Kidney epithelial cell (primary cell): ENCODE results near the gene PACRG. TPM values are rescaled to one million over a fixed set of nuclear protein-coding genes. Genes with fewer than 3 reads are reported as not detected.

Experiments
- DNase-seq: peaks from one replicate; pipeline ENCODE4 v3.0.0-alpha.2; 2010; ENCODE audit warnings: low read depth
- H3K27me3 ChIP-seq: 2 replicates; pipeline ENCODE4 v1.6.0; 2011; ENCODE audit warnings: low read length; ENCODE audit not compliant: control insufficient read depth, insufficient read depth
- H3K36me3 ChIP-seq: 2 replicates; pipeline ENCODE4 v1.5.1; 2011; ENCODE audit warnings: low read length; ENCODE audit not compliant: control insufficient read depth, insufficient read depth
- H3K4me3 ChIP-seq: 2 replicates; pipeline ENCODE4 v1.5.1; 2011; ENCODE audit warnings: low read depth, mild to moderate bottlenecking, control low read depth, low read length
- CTCF ChIP-seq: IDR thresholded peaks from 2 replicates; pipeline ENCODE4 v1.5.1; 2011; ENCODE audit warnings: mild to moderate bottlenecking, moderate library complexity, low read length, control low read depth, inconsistent platforms; ENCODE audit not compliant: insufficient read depth, poor library complexity, severe bottlenecking
- total RNA-seq: library from RNA; depleted of rRNA; stranded (reverse); fragments of >200 nt; gene quantifications from 2 replicates; pipeline ENCODE4 v1.2.3, GENCODE V29; 2015

PACRG gene
- total RNA-seq, 1 donor from 2014 or later = 0.29 TPM

- no peak for TF ChIP-seq CTCF
- DNase-seq = no peak
Observed at GRCh38 chr6:162697872-162698403, 29.8 kb upstream of the PACRG start.

GRCh38 chr6:162698440-162698839 is 29.3 kb upstream of the PACRG start:
- TF ChIP-seq CTCF = no peak
- no peak for DNase-seq
- no peaks in the 10 kb centered on the region for H3K36me3 ChIP-seq
- H3K4me3 ChIP-seq = no peak overlapping the region
- no peaks in the 10 kb centered on the region for H3K27me3 ChIP-seq

More at GRCh38 chr6:162697872-162698403, 29.8 kb upstream of the PACRG start:
- Histone ChIP-seq H3K36me3 (no peaks in the 10 kb centered on the region), H3K4me3 (no peak overlapping the region), H3K27me3 (no peaks in the 10 kb centered on the region)

GRCh38 chr6:162699961-162700360 is 27.8 kb upstream of the PACRG start:
- no peaks in the 10 kb centered on the region for H3K27me3 ChIP-seq
- no peak overlapping the region for H3K4me3 ChIP-seq
- no peak for TF ChIP-seq CTCF
- DNase-seq = no peak
- no peaks in the 10 kb centered on the region for H3K36me3 ChIP-seq

DNA sequence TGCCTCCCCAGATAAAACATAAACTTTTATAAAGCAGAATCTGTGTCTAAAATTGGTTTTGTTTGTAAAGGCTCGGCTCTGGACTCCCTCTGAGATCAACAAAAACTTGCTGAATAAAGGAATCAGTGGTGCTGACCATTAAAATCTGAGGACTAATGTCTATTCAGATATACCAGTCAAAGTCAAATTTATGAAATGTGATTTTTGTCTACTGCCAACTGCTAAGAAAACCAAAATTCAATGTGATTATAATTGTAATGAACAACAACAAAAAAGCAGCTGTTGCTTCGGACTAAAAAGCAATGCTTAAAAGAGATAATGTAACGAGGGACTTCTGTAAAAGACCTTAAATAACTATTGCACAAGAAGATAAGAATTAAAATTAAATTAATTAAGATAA is 26.8 kb upstream of the PACRG start:
- Histone ChIP-seq H3K36me3 (no peaks in the 10 kb centered on the region), H3K27me3 (no peaks in the 10 kb centered on the region), H3K4me3 (no peak overlapping the region)
- DNase-seq = no peak
- TF ChIP-seq CTCF = no peak

GRCh38 chr6:162701551-162701950 is 26.2 kb upstream of the PACRG start:
- Histone ChIP-seq H3K27me3 (no peaks in the 10 kb centered on the region), H3K4me3 (no peak overlapping the region), H3K36me3 (no peaks in the 10 kb centered on the region)
- TF ChIP-seq CTCF = no peak
- DNase-seq = no peak

DNA sequence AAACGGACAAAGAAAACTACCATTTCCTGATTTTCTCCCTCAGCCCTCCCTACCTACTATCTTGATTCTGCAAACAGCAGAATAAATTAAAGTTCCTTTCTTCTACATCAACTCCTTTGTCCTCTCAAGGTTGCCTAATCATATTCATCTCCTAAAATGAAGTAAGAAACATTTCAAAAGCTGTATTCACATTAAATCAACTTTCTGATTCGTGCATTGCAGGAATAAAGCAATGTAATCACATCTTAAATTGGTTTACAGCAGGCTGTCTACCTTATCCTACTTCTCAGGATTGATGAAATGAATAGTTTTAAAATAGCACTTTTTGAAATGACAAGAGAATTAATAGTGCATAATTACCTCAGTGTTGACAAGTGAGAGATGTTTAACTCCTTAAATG is 25.3 kb upstream of the PACRG start:
- no peaks in the 10 kb centered on the region for H3K36me3 ChIP-seq
- no peak for DNase-seq
- H3K4me3 ChIP-seq = no peak overlapping the region
- H3K27me3 ChIP-seq = no peaks in the 10 kb centered on the region
- TF ChIP-seq CTCF = no peak
